Hepatocyte (in vitro differentiated cells): ENCODE results near the gene MBOAT2. TPM values are rescaled to one million over a fixed set of nuclear protein-coding genes. Genes with fewer than 3 reads are reported as not detected.

Experiments
- DNase-seq: peaks from one replicate; pipeline ENCODE4 v3.0.0-alpha.2; 2016; ENCODE audit warnings: low spot score
- H2AFZ ChIP-seq: fragments of 200-600 bp; sonication (generic); 2 replicates; pipeline ENCODE4 v1.6.0; 2016; ENCODE audit warnings: antibody characterized with exemption, mild to moderate bottlenecking
- H3K27ac ChIP-seq: fragments of 200-600 bp; sonication (generic); 2 replicates; pipeline ENCODE4 v1.5.1; 2016; ENCODE audit warnings: mild to moderate bottlenecking
- H3K27me3 ChIP-seq: fragments of 200-600 bp; sonication (generic); 2 replicates; pipeline ENCODE4 v1.6.1; 2016
- H3K36me3 ChIP-seq: fragments of 200-600 bp; sonication (generic); replicated peaks from 2 replicates; pipeline ENCODE4 v1.5.1; 2016; ENCODE audit warnings: low read depth; ENCODE audit not compliant: insufficient read depth
- H3K4me1 ChIP-seq: fragments of 200-600 bp; sonication (generic); 2 replicates; pipeline ENCODE4 v1.5.1; 2016; ENCODE audit warnings: mild to moderate bottlenecking, moderate library complexity; ENCODE audit not compliant: insufficient read depth
- H3K4me2 ChIP-seq: fragments of 200-600 bp; sonication (generic); 2 replicates; pipeline ENCODE4 v1.6.0; 2016
- H3K4me3 ChIP-seq: fragments of 200-600 bp; sonication (generic); 2 replicates; pipeline ENCODE4 v1.5.1; 2016; ENCODE audit warnings: mild to moderate bottlenecking
- H3K79me2 ChIP-seq: fragments of 200-600 bp; sonication (generic); 2 replicates; pipeline ENCODE4 v1.6.0; 2017; ENCODE audit warnings: mild to moderate bottlenecking
- H3K9me2 ChIP-seq: fragments of 200-600 bp; sonication (generic); replicated peaks from 2 replicates; pipeline ENCODE4 v1.6.0; 2017; ENCODE audit warnings: mild to moderate bottlenecking; ENCODE audit not compliant: insufficient read depth
- H3K9me3 ChIP-seq: fragments of 200-600 bp; sonication (generic); 2 replicates; pipeline ENCODE4 v1.5.1; 2016; ENCODE audit warnings: low read depth, mild to moderate bottlenecking
- H4K20me1 ChIP-seq: fragments of 200-600 bp; sonication (generic); 2 replicates; pipeline ENCODE4 v1.6.0; 2016; ENCODE audit warnings: mild to moderate bottlenecking; ENCODE audit not compliant: insufficient read depth, poor library complexity, severe bottlenecking
- EZH2 ChIP-seq: fragments of 200-600 bp; sonication (generic); IDR thresholded peaks from 2 replicates; pipeline ENCODE4 v1.6.1; 2016; ENCODE audit warnings: antibody characterized with exemption, mild to moderate bottlenecking, borderline replicate concordance
- EZH2phosphoT487 ChIP-seq: fragments of 200-600 bp; sonication (generic); IDR thresholded peaks from one replicate; pipeline ENCODE4 v1.6.1; 2018; ENCODE audit warnings: antibody characterized with exemption, mild to moderate bottlenecking, low read depth, moderate library complexity; ENCODE audit not compliant: unreplicated experiment, severe bottlenecking
- WGBS: methylation state at CpG from one replicate; pipeline ENCODE4 v1.1.6; 2016; ENCODE audit warnings: low lambda C conversion rate; ENCODE audit errors: missing lambda C conversion rate; 5-methylcytosine and 5-hydroxymethylcytosine counted together
- polyA plus RNA-seq: library from polyadenylated mRNA; unstranded; fragments of >200 nt; fragmentation: Nextera tagmentation; extraction: Ambion mirVana; gene quantifications from 2 replicates; pipeline ENCODE4 v1.2.1, GENCODE V29; 2016
- total RNA-seq: library from RNA; depleted of rRNA; stranded (reverse); fragments of >200 nt; gene quantifications from 2 replicates; pipeline ENCODE4 v1.2.3, GENCODE V29; 2014
- TF ChIP-seq, protein P1 (sequence below): fragments of 200-600 bp; sonication (generic); IDR thresholded peaks from 2 replicates; pipeline ENCODE4 v1.5.1; 2016; ENCODE audit warnings: antibody characterized with exemption, mild to moderate bottlenecking; ENCODE audit not compliant: poor library complexity

The MBOAT2 gene
- total and polyA plus RNA-seq, 2 experiments from 2014 or later = 22.8 to 35.2 TPM

- H3K79me2 ChIP-seq = peaks cover 84% of the 10 kb centered on the region
- TF ChIP-seq EZH2phosphoT487 (no peak), EZH2 (no peak)
- TF ChIP-seq, protein P1, sequence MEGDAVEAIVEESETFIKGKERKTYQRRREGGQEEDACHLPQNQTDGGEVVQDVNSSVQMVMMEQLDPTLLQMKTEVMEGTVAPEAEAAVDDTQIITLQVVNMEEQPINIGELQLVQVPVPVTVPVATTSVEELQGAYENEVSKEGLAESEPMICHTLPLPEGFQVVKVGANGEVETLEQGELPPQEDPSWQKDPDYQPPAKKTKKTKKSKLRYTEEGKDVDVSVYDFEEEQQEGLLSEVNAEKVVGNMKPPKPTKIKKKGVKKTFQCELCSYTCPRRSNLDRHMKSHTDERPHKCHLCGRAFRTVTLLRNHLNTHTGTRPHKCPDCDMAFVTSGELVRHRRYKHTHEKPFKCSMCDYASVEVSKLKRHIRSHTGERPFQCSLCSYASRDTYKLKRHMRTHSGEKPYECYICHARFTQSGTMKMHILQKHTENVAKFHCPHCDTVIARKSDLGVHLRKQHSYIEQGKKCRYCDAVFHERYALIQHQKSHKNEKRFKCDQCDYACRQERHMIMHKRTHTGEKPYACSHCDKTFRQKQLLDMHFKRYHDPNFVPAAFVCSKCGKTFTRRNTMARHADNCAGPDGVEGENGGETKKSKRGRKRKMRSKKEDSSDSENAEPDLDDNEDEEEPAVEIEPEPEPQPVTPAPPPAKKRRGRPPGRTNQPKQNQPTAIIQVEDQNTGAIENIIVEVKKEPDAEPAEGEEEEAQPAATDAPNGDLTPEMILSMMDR = no peak
- H3K4me2 ChIP-seq = no peak overlapping the region
- no peak overlapping the region for H3K4me3 ChIP-seq
- H3K9me2 ChIP-seq = no peaks in the 10 kb centered on the region
- no peak for DNase-seq
- no peak overlapping the region for H3K27ac ChIP-seq
- H2AFZ ChIP-seq = no peak overlapping the region
- no peaks in the 10 kb centered on the region for H4K20me1 ChIP-seq
- no peaks in the 10 kb centered on the region for H3K4me1 ChIP-seq
- no peaks in the 10 kb centered on the region for H3K27me3 ChIP-seq
- H3K36me3 ChIP-seq = no peaks in the 10 kb centered on the region
- WGBS = 77% methylated on average over 5 of the region's 5 CpGs
- no peaks in the 10 kb centered on the region for H3K9me3 ChIP-seq
These were observed 10.8 kb downstream of the MBOAT2 start for GRCh38 chr2:8992643-8993042.

DNA sequence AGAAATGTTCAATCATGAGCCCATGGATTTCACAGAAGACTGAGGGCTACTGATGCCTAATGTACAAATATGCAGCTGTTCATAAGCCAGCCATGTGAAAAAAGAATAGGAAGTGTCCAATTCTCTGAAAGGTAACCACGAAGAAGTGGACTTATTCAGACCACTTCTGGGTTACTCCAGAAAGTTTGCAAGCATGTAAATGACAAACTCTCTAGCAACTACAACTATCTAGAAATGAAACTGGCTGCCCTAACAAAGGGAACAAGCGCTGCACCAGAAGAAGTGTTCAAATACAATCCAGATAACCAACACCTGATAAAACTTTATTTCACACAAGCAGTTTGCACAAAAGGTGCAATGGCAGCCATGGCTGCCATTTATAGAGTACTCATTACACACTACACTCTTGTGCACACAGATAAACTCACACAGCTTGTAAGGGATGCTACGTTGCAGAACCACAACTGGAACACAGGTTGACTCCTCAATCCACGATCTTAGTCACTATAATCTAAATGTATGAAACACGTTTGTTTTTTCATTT is 13.9 kb downstream of the MBOAT2 start:
- no peak overlapping the region for H3K4me2 ChIP-seq
- no peak overlapping the region for H3K27ac ChIP-seq
- TF ChIP-seq, protein P1 = no peak
- TF ChIP-seq EZH2 = no peak
- no peak for TF ChIP-seq EZH2phosphoT487
- H3K9me3 ChIP-seq = no peaks in the 10 kb centered on the region
- H3K9me2 ChIP-seq = no peaks in the 10 kb centered on the region
- peaks cover 79% of the 10 kb centered on the region for H3K79me2 ChIP-seq
- H4K20me1 ChIP-seq = no peaks in the 10 kb centered on the region
- no peak for DNase-seq
- no peak overlapping the region for H2AFZ ChIP-seq
- 88% methylated on average over 5 of the region's 5 CpGs for WGBS
- H3K27me3 ChIP-seq = no peaks in the 10 kb centered on the region
- H3K4me1 ChIP-seq = no peaks in the 10 kb centered on the region
- H3K36me3 ChIP-seq = no peaks in the 10 kb centered on the region
- H3K4me3 ChIP-seq = no peak overlapping the region

GRCh38 chr2:8987410-8987809 is 16.1 kb downstream of the MBOAT2 start:
- Histone ChIP-seq H3K27me3 (no peaks in the 10 kb centered on the region), H3K9me2 (no peaks in the 10 kb centered on the region), H3K36me3 (no peaks in the 10 kb centered on the region), H3K79me2 (peaks cover 72% of the 10 kb centered on the region), H3K27ac (no peak overlapping the region), H3K4me1 (no peaks in the 10 kb centered on the region), H4K20me1 (no peaks in the 10 kb centered on the region), H3K4me3 (no peak overlapping the region), H3K4me2 (no peak overlapping the region), H2AFZ (no peak overlapping the region), H3K9me3 (no peaks in the 10 kb centered on the region)
- WGBS = 91% methylated on average over 3 of the region's 3 CpGs
- no peak for TF ChIP-seq EZH2phosphoT487
- no peak for DNase-seq

DNA sequence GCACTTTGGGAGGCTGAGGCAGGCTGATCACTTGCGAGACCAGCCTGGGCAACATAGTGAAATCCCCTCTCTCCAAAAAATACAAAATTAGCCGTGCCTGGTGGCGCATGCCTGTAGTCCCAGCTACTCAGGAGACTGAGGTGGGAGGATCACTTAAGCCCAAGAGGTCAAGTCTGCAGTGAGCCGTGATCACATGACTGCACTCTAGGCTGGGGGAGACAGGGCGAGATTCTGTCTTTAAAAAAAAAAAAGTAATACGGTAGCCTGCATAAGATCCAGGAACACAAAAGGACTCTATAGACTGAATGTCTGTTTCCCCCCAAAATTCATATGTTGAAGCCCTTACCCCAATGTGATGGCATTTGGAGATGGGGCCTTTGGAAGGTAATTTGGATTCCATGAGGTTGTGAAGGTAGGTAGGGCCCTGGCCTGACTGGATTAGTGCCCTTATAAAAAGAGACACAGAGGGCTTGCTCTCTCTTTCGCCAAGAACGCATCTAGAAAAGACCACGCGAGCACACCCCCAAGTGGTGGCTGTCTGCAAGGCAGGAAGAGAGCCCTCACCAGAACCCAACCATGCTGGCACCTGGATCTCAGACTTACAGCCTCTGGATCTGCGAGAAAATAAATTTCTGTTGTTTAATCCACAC is 17.0 kb downstream of the MBOAT2 start:
- 86% methylated on average over 11 of the region's 11 CpGs for WGBS
- no peaks in the 10 kb centered on the region for H3K9me3 ChIP-seq
- no peaks in the 10 kb centered on the region for H3K27me3 ChIP-seq
- TF ChIP-seq, protein P1 = peak; percentile 17
- TF ChIP-seq EZH2phosphoT487 = no peak
- no peak overlapping the region for H3K4me2 ChIP-seq
- no peak overlapping the region for H3K27ac ChIP-seq
- no peak overlapping the region for H2AFZ ChIP-seq
- peaks cover 70% of the 10 kb centered on the region for H3K79me2 ChIP-seq
- H3K36me3 ChIP-seq = no peaks in the 10 kb centered on the region
- no peaks in the 10 kb centered on the region for H4K20me1 ChIP-seq
- no peaks in the 10 kb centered on the region for H3K9me2 ChIP-seq
- H3K4me3 ChIP-seq = no peak overlapping the region
- no peaks in the 10 kb centered on the region for H3K4me1 ChIP-seq
- no peak for DNase-seq
